Breast epithelium (tissue), 3 donors: ENCODE data around the gene KCNQ1OT1.

Experiments
- POLR2A ChIP-seq: fragments of 450-650 bp; IDR thresholded peaks from one replicate; pipeline ENCODE4 v1.6.1; 2016; ENCODE audit warnings: antibody characterized with exemption, mild to moderate bottlenecking, moderate library complexity
- TF ChIP-seq, protein P1 (sequence below), 3 donors: fragments of 450-650 bp; IDR thresholded peaks; one replicate each; pipeline ENCODE4 v1.5.1; 2016 to 2017; ENCODE audit warnings: antibody characterized with exemption in 3 of 3, mild to moderate bottlenecking in 3 of 3, moderate library complexity in 3 of 3

DNA sequence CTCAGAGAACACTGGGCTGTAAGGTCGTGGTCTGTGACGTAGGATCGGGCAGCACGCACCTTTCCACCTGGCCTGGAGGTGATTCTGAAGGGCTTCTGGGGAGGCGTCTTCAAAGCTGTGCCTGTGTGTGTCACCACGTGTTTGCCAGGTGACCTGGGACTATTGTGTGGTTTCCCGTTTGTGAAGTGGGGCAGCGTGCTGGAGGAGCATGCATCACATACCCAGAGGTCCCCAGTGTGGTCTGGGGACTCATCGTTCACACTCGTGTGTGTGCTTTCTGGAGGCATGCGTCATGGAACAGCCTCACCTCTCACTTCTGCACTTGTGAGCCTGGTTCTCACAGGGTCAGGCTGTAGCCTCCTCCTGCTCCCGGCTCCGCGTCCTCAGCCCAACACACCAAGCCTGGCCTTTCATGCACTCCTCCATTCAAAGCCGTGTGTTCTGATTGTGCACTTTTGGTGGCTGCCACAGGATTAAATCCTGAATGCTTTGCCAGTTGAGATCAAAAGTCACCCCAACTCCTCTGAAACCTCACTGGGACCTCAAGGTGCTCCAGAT, 106.3 kb downstream of the KCNQ1OT1 start:
- TF ChIP-seq POLR2A, result no peak
- TF ChIP-seq, protein P1, sequence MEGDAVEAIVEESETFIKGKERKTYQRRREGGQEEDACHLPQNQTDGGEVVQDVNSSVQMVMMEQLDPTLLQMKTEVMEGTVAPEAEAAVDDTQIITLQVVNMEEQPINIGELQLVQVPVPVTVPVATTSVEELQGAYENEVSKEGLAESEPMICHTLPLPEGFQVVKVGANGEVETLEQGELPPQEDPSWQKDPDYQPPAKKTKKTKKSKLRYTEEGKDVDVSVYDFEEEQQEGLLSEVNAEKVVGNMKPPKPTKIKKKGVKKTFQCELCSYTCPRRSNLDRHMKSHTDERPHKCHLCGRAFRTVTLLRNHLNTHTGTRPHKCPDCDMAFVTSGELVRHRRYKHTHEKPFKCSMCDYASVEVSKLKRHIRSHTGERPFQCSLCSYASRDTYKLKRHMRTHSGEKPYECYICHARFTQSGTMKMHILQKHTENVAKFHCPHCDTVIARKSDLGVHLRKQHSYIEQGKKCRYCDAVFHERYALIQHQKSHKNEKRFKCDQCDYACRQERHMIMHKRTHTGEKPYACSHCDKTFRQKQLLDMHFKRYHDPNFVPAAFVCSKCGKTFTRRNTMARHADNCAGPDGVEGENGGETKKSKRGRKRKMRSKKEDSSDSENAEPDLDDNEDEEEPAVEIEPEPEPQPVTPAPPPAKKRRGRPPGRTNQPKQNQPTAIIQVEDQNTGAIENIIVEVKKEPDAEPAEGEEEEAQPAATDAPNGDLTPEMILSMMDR (IDR thresholded peaks at IDR 0.05), result no peak
